Fibroblast of upper back skin (primary cell): ENCODE measurements around the gene DNMT3A.

Experiments
- DNase-seq: peaks from one replicate; pipeline ENCODE4 v3.0.0-alpha.2; 2013

Gene DNMT3A

DNA sequence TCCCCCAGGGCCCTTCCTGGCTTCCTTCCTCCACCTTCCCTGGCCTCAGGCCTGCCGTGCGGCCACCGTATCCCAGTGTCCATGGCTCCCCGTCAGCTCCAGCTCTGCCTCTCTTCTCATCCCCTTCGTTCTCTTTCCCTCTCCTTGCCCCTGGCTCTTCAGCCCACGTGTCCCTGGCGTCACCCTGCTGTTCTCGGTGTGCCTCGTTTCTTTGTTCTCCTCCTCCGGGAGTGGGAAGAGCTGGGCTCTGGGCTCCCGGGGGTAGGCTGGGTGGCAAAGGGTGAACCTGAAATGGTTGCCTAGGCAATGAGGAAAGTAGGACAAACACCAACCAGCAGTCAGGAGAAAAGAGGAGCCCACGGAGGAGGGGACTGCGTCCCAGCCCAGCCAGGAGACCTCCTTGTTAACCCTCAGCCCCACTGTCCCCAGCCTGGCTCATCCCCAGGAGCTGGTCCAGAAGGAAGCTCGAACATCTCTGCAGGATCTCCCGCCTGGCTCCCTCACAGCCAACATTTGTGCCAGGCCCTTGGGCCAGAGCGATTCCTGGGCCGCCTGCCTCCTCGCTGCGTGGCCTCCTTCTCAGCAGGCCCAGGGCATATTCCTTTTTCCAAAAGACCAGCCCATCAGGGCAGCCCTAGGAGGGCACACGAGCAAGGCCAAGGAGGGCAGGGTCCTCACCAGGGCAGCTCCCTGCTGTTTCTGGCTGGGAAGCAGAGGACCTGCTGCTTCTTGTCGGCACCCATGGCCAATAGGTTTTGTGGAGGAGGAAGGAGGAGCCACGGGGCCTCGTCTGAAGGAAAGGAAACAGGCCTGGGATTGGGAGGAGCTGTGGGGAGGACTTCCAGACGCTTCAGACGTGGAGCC, 30.9 kb upstream of the DNMT3A start:
- no peak for DNase-seq

- no peak for DNase-seq
Measured at GRCh38 chr2:25371253-25372241, 29.8 kb upstream of the DNMT3A start.

DNA sequence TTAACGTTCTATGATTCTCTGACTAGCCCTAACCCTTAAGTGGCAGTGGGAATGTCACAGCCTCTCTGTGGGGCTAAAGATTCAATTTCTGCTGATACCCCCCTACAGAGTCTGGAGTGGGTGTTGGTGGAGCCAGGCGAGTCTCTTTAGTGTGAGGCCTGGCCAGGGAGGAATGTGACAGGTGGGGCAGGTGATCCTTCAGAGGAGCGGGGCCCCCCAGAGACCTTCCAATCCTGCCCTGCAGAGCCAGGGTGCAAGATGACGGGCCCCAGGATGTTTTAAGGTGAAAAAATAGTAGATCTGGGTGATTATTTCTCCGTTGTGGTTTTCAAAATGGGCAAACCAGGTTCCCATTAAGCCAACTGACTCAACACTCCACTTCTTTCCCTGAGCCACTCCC, 28.2 kb upstream of the DNMT3A start:
- DNase-seq: no peak

DNA sequence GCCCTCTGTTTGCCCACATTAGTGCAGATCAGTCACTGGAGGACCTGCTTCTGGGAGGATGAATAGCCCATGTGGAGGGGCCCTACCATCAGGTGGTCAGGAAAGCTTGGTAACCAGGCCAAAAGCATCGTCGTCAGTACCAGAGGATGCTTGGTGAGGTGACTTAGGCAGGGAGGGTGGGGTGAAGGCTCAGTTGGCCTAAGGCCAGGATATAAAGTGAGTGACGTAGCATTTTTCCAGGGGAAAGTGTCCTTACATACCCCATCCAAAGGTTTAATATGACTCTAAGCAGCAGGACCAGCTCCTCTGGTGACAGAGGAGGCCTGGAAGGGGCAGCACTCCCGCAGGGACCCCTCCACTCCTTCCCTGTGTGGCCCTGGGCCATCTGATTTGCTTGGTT, 27.7 kb upstream of the DNMT3A start:
- no peak for DNase-seq

DNA sequence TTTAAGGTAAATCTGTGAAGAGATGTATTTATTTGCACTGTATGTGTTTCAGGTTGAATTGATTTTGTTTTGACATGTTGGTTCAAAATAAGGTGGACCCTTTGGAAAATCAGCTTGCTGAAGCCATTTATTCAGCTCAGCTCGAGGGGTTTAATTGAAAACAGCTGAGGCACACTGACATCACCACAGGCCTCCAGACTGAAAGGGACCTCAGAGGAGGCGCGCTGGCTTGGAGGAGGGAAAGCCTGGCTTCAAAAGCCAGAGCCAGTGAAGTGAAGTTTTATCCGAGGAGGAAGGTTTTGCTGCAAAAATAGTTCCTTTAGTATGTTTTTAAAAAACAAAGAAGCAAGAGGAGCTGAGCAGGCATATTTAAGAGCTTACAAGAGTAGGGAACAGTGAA, 26.9 kb upstream of the DNMT3A start:
- DNase-seq: peak; percentile 77

- DNase-seq: no peak
Measured at GRCh38 chr2:25367296-25367695, 25.6 kb upstream of the DNMT3A start.

GRCh38 chr2:25366629-25367028, 24.9 kb upstream of the DNMT3A start:
- no peak for DNase-seq

GRCh38 chr2:25365241-25365640, 23.5 kb upstream of the DNMT3A start:
- no peak for DNase-seq

DNA sequence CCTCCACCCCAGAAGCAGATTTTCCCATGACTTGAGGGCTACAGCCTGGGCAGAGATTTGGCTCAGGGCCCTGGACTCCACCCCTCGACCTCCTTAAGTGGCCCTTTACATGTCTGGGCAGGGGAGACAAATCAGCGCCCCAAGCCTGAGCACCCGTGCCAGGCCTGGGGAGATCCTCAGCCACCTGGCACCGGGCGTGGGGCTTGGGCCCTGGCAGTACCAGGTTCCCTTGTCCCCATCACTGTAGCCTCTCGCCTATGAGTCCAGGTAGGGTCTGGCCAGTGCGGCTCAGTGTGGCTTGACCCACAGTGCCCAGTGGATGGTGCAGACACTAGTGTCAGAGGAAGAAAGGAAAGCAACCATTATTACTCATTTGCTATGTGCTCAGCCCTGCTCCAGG, 22.0 kb upstream of the DNMT3A start:
- DNase-seq: no peak

DNA sequence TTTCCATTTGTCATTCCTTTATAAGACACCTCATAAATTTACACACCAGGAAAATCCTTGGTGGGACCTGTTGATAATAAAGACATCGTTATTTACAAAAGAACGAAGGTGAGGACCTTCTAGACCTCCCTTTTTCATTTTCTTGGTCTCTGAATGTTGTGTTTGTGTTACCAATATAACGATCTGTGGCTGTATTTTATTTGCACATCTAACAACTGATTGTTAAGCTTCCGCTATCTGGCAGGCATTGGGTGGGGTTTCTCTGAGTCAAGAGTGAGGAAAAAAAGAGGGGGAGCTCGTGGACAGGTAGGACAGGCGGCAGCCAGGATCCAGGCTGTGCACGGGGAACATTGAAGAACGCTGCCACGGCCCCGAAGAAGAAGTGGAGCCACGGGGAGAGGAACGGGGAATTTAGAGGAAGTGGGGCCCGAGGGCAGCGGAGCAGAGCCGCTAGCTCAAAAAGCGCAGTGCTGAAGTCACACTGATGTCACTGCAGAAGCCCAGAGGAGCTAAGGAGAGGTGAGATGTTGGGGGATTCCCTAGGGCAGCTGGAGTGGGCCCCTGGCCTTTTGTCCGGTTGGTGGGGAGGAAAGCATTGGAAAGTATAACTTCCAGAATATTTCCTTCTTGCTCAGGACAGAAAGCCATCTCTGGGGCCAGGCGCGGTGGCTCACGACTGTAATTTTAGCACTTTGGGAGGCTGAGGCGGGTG, 20.9 kb upstream of the DNMT3A start:
- no peak for DNase-seq

DNA sequence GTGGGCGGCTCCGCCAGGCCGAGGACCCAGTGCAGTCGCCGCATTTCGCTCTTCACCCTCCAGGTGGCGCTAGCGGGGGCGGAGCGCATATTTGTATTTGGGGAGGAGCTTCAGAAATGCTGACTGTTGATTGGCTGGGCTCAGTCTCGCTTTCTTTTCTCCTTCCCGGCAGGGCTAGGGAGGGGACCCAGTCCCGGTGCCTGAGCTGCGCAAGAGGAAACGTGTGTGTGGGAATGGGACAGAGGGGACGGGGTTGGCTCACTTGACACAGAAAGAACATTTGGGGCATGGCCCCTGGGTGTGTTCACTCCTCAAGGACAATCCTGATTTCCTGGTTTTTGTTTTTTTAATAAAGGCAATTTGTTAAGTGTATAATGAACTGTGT, 20.3 kb upstream of the DNMT3A start:
- peak; percentile 91 for DNase-seq

DNA sequence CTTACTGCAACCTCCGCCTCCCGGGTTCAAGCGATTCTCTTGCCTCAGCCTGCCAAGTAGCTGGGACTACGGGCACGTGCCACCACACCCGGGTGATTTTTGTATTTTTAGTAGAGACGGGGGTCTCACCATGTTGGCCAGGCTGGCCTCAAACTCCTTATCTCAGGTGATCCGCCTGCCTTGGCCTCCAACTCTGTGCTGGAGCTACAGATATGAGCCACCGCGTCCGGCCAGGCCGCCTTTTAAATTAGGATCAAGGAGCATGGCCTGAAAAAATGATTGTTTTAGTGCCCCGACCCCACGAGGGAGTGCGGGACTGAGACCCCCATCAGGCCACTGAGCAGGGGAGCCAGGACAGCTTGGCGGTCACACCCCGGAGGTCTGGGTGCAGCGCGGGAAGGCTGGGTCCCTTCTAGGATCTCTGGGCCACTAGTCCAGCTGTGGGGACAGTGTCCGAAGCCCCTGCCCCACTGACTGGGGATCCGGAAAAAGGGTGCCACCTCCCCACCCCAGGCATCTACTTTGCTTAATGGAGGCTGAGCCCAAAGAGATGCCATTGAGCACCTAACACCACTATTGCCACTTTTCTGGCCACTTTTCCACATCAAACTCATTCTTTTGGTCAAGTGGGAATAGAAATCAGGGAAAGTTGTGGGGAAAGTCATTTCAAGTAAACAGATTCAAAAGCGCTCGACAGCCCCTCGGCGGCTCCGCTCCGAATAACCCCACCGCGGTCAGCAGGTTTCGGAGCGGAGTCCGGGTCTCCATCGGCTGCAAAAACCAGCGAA, 19.7 kb upstream of the DNMT3A start:
- DNase-seq: no peak

- no peak for DNase-seq
Measured at GRCh38 chr2:25358836-25359235, 17.1 kb upstream of the DNMT3A start.

DNA sequence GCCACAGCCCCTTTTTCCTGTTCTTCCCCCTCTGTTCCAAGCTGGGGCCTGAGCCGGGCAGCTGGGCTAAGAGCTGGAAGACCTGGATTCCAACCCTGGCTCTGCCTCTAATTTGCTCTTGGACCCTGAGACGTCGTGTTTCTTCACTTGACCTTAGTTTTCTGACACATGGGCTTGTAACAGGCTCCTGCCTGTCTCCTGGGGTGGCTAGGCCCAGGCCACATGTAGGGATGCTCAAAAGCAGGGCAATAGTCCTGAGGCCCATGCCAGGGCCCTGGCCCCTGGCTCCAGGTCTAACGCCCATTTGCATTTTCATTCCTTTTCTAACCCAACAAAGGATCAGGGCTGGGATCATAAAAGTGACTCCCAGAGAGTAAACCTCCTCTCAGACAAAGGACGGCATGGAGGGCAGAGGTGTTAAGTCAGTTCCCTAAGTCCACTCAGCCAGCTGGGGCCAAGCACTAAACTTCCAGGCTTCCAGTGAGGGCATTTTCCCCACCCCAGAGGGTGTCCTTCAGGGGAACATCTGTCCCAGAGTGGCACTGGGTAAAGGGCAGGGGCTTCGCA, 16.6 kb upstream of the DNMT3A start:
- DNase-seq: no peak

- no peak for DNase-seq
Measured at GRCh38 chr2:25356088-25356487, 14.4 kb upstream of the DNMT3A start.

DNA sequence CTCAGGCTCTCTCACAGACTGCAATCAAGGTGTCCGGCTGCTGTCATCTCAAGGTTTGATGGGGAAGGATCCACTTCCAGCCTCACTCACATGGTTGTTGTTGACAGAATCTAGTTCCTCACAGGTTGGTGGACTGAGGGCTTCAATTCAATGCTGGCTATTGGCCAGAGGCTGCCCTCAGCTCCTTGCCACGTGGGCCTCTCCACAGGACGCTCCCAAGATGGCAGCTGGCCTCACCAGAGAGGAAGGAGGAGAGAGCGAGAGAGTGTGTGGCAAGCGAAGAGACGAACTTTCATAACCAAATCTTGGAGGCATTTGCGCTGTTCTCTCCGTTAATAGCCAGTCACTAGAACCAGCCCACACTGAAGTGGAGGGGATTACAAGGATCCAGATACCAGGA, 13.5 kb upstream of the DNMT3A start:
- DNase-seq: no peak

- DNase-seq: no peak
Measured at GRCh38 chr2:25354116-25354515, 12.4 kb upstream of the DNMT3A start.

- peak; percentile 78 for DNase-seq
Measured at GRCh38 chr2:25349397-25349796, 7.7 kb upstream of the DNMT3A start.

GRCh38 chr2:25347846-25348245, 6.1 kb upstream of the DNMT3A start:
- no peak for DNase-seq

DNA sequence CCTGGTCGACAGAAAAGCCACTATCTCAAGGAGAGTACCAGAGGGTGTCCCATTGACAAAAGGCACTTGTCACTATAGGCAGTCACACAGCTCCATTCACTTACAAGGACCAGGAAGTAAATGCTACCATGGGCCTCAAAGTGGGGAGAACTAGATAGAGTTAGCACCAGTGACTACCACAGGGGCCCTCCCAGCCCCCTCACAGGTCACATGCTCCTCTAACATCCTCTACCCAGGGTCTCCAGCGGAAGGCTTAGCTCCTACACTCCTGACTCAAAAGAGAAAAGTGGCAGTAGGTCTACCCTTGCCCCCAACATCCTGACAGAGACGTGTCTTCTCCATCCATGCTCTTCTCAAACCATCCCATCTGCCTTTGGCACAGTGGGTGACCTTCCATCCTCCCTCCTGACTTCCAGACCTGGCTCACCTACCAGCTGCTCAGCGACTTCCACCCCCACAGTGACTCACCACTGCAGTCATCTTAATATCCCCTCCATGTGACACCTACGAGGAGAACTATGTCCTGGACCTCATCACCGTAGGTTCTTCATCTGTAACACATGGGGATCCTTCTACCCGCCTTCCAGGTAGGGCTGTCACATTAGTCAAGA, 5.6 kb upstream of the DNMT3A start:
- DNase-seq: no peak

GRCh38 chr2:25343187-25343825, 1.6 kb upstream of the DNMT3A start:
- no peak for DNase-seq
